ENCODE results near the gene NDUFS6.

- TF ChIP-seq EZH2 (IDR thresholded peaks at IDR 0.05; ENCODE audit: insufficient read depth, low read length) (no peak), CTCF (IDR thresholded peaks at IDR 0.05; ENCODE audit: insufficient read depth, low read depth, low read length) (no peak)
These were observed 35.3 kb upstream of the NDUFS6 start for GRCh38 chr5:1765880-1766235.

Data from astrocyte (in vitro differentiated cells and primary cell).